Activated T-cell treated with anti-CD3 and anti-CD28 coated beads for 48 hours (primary cell): Measurements from ENCODE around the gene SNRPD1.
"Not testable (repeated sequence)": the region's sequence is repeated elsewhere in the genome, so short reads cannot be mapped to it uniquely, and the experiment has no call there.

Source experiments
- DNase-seq: peaks from one replicate; pipeline ENCODE4 v3.0.0-alpha.2; 2020; ENCODE audit warnings: low read depth

Gene SNRPD1

GRCh38 chr18:21612125-21613039 lies at the start of gene SNRPD1:
Gene SNRPD1, plus strand, starts transcription at chr18:21612314. Its CDS starts 116 bp downstream, at chr18:21612430.
- peak; percentile 92 for DNase-seq

- no peak for DNase-seq
These were observed 40.3 kb upstream of the SNRPD1 start for GRCh38 chr18:21571772-21572171.

- no peak for DNase-seq
These were observed 36.5 kb upstream of the SNRPD1 start for GRCh38 chr18:21575656-21576055.

GRCh38 chr18:21584391-21584790 lies 27.7 kb upstream of the SNRPD1 start:
- no peak for DNase-seq

GRCh38 chr18:21592361-21592760 lies 19.8 kb upstream of the SNRPD1 start:
- DNase-seq = not testable (repeated sequence)

- DNase-seq = no peak
These were observed 18.4 kb upstream of the SNRPD1 start for GRCh38 chr18:21593540-21594257.

GRCh38 chr18:21597620-21598019 lies 14.5 kb upstream of the SNRPD1 start:
- DNase-seq = no peak

- DNase-seq = no peak
These were observed 13.2 kb upstream of the SNRPD1 start for GRCh38 chr18:21598726-21599584.

GRCh38 chr18:21599585-21600525 lies 12.3 kb upstream of the SNRPD1 start:
- peak; percentile 57 for DNase-seq

- DNase-seq = peak; percentile 94
These were observed 11.3 kb upstream of the SNRPD1 start, which contains the start of gene ESCO1 for GRCh38 chr18:21600526-21601410. Gene ESCO1, minus strand, starts transcription at chr18:21600704. Its CDS starts 25,861 bp downstream, at chr18:21574843.

- no peak for DNase-seq
These were observed 9.9 kb upstream of the SNRPD1 start for GRCh38 chr18:21602299-21602587.

- DNase-seq = no peak
These were observed 7.4 kb upstream of the SNRPD1 start for GRCh38 chr18:21604671-21605070.

- DNase-seq = no peak
These were observed 6.9 kb upstream of the SNRPD1 start for GRCh38 chr18:21605213-21605612.

- DNase-seq = not testable (repeated sequence)
These were observed 551 bp upstream of the SNRPD1 start for GRCh38 chr18:21611401-21612124.

- not testable (repeated sequence) for DNase-seq
These were observed 9.5 kb downstream of the SNRPD1 start for GRCh38 chr18:21621640-21622039.

- DNase-seq = no peak
These were observed 17.1 kb downstream of the SNRPD1 start for GRCh38 chr18:21629089-21629832.

GRCh38 chr18:21632393-21632792 lies 20.3 kb downstream of the SNRPD1 start:
- DNase-seq = no peak

- no peak for DNase-seq
These were observed 22.6 kb downstream of the SNRPD1 start for GRCh38 chr18:21634588-21635199.
